ENCODE results near the gene NFIB.

The NFIB gene

DNA sequence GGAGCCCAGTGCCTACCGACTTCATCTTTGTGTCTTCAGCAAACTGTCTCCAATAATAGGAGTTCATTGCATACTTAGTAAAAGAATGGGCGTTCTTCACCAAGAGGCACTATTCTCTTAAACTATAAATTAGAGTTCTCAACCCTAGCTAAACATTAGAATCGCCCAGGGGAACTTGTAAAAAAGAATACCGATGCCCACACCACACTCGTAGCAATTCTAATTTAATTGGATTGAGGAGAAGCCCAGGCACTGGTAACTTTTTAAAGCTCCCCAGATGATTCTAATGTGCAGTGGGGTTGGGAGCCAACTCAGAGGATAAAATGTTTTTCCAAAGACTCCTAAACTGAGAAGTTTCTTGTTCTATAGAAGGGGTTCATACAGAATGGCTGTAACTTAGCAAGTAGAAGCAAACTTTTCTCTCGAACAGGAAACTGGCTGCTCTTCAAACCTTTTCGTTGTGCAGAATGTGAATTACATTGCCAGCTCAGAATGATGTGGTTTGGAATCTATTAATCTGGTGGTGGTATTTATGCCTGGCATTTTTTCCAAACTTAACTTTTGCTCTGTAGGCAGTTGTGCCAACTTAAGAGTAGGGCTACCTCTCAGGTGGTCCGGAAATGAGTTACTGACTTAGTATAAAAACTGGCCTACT lies 26.4 kb upstream of the NFIB start:
- TF ChIP-seq, protein P1, sequence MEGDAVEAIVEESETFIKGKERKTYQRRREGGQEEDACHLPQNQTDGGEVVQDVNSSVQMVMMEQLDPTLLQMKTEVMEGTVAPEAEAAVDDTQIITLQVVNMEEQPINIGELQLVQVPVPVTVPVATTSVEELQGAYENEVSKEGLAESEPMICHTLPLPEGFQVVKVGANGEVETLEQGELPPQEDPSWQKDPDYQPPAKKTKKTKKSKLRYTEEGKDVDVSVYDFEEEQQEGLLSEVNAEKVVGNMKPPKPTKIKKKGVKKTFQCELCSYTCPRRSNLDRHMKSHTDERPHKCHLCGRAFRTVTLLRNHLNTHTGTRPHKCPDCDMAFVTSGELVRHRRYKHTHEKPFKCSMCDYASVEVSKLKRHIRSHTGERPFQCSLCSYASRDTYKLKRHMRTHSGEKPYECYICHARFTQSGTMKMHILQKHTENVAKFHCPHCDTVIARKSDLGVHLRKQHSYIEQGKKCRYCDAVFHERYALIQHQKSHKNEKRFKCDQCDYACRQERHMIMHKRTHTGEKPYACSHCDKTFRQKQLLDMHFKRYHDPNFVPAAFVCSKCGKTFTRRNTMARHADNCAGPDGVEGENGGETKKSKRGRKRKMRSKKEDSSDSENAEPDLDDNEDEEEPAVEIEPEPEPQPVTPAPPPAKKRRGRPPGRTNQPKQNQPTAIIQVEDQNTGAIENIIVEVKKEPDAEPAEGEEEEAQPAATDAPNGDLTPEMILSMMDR (IDR thresholded peaks at IDR 0.05; ENCODE audit: insufficient read depth, low read length, poor library complexity, severe bottlenecking), result no peak
- H3K36me3 ChIP-seq (ENCODE audit: control insufficient read depth, insufficient read depth, low read length), result no peaks in the 10 kb centered on the region
- DNase-seq (ENCODE audit: extremely low read depth, insufficient read length), result no peak
- H3K27me3 ChIP-seq (replicated peaks; ENCODE audit: control insufficient read depth, insufficient read depth, low read length), result no peaks in the 10 kb centered on the region; the same call in none of the 2 replicates
- H3K4me3 ChIP-seq (replicated peaks; ENCODE audit: low read depth, low read length), result no peak overlapping the region

DNA sequence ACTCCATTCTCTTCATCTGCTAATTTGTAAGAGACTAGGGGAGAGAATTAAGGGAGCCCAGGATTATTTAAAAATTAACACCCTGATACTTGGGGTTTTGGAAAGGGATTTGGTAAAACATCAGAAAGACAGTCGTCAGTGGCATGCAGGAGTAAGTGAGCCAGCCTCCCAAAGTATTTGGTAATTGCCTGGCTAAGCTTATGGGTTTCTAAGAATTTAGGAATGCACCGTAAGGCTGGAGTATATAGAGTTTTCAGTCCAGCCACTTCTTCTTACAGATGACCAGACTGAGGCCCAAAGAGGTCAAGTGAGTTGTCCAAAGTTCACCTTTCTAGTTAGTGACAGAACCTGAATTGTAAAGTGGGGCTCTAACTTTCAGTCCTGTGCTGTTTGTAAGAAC lies 25.8 kb upstream of the NFIB start:
- no peaks in the 10 kb centered on the region; the same call in 1 of the 2 replicates for H3K27me3 ChIP-seq (replicated peaks; ENCODE audit: control insufficient read depth, insufficient read depth, low read length)

DNA sequence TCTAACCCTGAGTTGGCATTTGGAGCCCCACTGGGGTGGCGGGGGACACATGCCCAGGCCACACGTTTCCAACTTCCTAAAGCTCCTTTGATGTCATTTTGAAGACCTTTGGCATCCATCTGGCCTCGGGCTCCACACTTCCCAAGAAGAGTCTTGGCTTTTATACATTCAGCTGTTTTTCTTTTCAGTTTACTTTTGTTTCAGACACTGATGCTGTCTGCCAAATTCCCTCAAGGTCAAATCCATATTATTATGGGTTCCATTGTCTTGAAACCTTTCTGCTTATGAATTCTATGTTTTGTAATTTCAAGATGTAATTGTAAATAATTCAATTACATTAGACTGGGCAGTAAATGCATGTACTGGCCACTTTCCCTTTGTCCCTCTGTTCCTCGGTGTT lies 23.7 kb upstream of the NFIB start:
- no peaks in the 10 kb centered on the region for H3K36me3 ChIP-seq (ENCODE audit: control insufficient read depth, insufficient read depth, low read length)
- H3K4me3 ChIP-seq (replicated peaks; ENCODE audit: low read depth, low read length), result no peak overlapping the region
- DNase-seq (ENCODE audit: extremely low read depth, insufficient read length), result no peak
- TF ChIP-seq, protein P1 (IDR thresholded peaks at IDR 0.05; ENCODE audit: insufficient read depth, low read length, poor library complexity, severe bottlenecking), result no peak
- no peaks in the 10 kb centered on the region for H3K27me3 ChIP-seq (replicated peaks; ENCODE audit: control insufficient read depth, insufficient read depth, low read length)

More for the DNA sequence above, 25.8 kb upstream of the NFIB start:
- TF ChIP-seq, protein P1 (IDR thresholded peaks at IDR 0.05; ENCODE audit: insufficient read depth, low read length, poor library complexity, severe bottlenecking), result no peak
- Histone ChIP-seq H3K4me3 (replicated peaks; ENCODE audit: low read depth, low read length) (no peak overlapping the region), H3K36me3 (ENCODE audit: control insufficient read depth, insufficient read depth, low read length) (no peaks in the 10 kb centered on the region)
- DNase-seq (ENCODE audit: extremely low read depth, insufficient read length), result no peak

DNA sequence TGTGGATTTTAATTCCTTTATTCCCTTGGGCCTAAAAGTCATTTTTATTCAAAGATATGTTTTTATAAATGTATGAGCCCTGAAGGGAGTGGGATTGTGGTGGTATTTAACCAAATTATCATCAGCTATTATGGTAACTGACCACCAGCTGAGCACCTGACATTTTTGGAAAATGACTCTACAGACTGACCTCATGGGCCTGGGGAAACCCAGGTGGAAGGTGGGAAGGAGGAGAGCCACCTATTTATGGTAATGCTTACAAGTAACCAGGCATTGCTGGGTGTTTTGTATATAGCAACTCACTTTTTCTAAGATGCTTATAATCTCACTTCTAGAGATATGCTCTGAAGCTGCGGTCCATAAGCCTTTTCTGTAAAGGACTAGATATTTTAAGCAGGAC lies 22.3 kb upstream of the NFIB start:
- no peak for DNase-seq (ENCODE audit: extremely low read depth, insufficient read length)

DNA sequence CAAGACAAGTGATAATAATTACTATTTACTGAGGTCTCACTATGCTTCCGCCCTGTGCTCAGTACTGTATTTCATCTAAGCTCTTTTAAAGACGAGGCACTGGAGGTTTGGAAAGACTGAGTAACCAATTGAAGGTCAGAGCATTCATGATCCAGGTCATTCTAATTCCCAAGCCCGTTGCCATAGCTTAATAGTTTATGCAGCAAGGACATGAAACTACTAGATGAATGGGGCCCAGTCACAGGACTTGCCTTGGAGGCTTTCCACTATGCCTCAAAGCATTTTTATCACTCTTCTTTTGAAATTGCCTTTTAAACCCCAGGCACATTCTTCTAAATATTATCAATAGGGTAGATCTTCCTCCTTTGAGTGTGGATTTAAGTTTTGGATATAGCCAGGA lies 17.2 kb upstream of the NFIB start:
- TF ChIP-seq, protein P1 (IDR thresholded peaks at IDR 0.05; ENCODE audit: insufficient read depth, low read length, poor library complexity, severe bottlenecking), result no peak
- Histone ChIP-seq H3K4me3 (replicated peaks; ENCODE audit: low read depth, low read length) (no peak overlapping the region), H3K27me3 (replicated peaks; ENCODE audit: control insufficient read depth, insufficient read depth, low read length) (no peaks in the 10 kb centered on the region), H3K36me3 (ENCODE audit: control insufficient read depth, insufficient read depth, low read length) (no peaks in the 10 kb centered on the region)
- DNase-seq (ENCODE audit: extremely low read depth, insufficient read length), result no peak

More for the DNA sequence above, 22.3 kb upstream of the NFIB start:
- Histone ChIP-seq H3K4me3 (replicated peaks; ENCODE audit: low read depth, low read length) (no peak overlapping the region), H3K27me3 (replicated peaks; ENCODE audit: control insufficient read depth, insufficient read depth, low read length) (no peaks in the 10 kb centered on the region), H3K36me3 (ENCODE audit: control insufficient read depth, insufficient read depth, low read length) (no peaks in the 10 kb centered on the region)
- TF ChIP-seq, protein P1 (IDR thresholded peaks at IDR 0.05; ENCODE audit: insufficient read depth, low read length, poor library complexity, severe bottlenecking), result no peak

DNA sequence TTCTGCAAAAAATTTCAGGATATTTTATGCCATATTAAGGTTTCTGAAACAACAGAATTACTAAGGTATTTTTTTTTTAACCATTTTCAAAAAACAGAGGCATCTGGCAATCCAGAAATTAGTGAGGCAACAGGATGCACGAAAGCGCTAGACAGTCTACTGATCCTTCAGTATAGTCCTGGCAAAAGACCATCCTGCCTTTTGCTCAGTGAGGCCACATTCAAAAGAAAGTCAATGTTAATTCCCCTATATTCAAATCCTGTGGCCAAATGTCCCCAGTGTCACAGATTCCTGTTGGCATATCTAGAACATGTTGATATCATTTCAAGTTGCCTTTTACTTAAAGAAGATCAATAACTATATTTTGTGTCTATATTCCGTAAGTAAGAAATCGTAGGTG lies 13.1 kb upstream of the NFIB start:
- TF ChIP-seq, protein P1 (IDR thresholded peaks at IDR 0.05; ENCODE audit: insufficient read depth, low read length, poor library complexity, severe bottlenecking), result no peak
- H3K36me3 ChIP-seq (ENCODE audit: control insufficient read depth, insufficient read depth, low read length), result no peaks in the 10 kb centered on the region
- no peak for DNase-seq (ENCODE audit: extremely low read depth, insufficient read length)
- H3K27me3 ChIP-seq (replicated peaks; ENCODE audit: control insufficient read depth, insufficient read depth, low read length), result no peaks in the 10 kb centered on the region
- H3K4me3 ChIP-seq (replicated peaks; ENCODE audit: low read depth, low read length), result no peak overlapping the region
